Gastrocnemius medialis (tissue), 4 donors: Measurements from ENCODE around the gene FOXO3B. TPM values are rescaled to one million over a fixed set of nuclear protein-coding genes. Genes with fewer than 3 reads are reported as not detected.
A peak's percentile ranks its signal among the peaks of the same experiment; 100 is the strongest.
"Not testable (repeated sequence)": the region's sequence is repeated elsewhere in the genome, so short reads cannot be mapped to it uniquely, and the experiment has no call there.

Source experiments
- ATAC-seq, 2 donors: fragments of 150-250 bp; one replicate each; pipeline ENCODE4 v1.9.1; 2016
- DNase-seq, 2 donors: peaks; one replicate each; pipeline ENCODE4 v3.0.0-alpha.2; 2019
- H3K27ac ChIP-seq, 4 donors: fragments of 200-600 bp; sonication (generic); 1 replicate in 1 of 4; 2 replicates in 3 of 4; pipeline ENCODE4 v1.5.1; 2016 to 2018; ENCODE audit warnings: mild to moderate bottlenecking in 2 of 4, moderate library complexity in 1 of 4
- H3K27me3 ChIP-seq, 3 donors: fragments of 200-600 bp; sonication (generic) in 2 of 3; 1 replicate in 1 of 3; 2 replicates in 2 of 3; pipeline versions ENCODE4 v1.5.1 to v1.6.0; 2016 to 2019; ENCODE audit warnings: mild to moderate bottlenecking in 1 of 3, moderate library complexity in 1 of 3
- H3K36me3 ChIP-seq, 2 donors: fragments of 200-600 bp; sonication (generic) in 1 of 2; one replicate each; pipeline ENCODE4 v1.5.1; 2017 to 2018
- H3K4me1 ChIP-seq, 2 donors: fragments of 200-600 bp; sonication (generic) in 1 of 2; one replicate each; pipeline ENCODE4 v1.5.1; 2016 to 2017; ENCODE audit warnings: mild to moderate bottlenecking in 2 of 2
- H3K4me3 ChIP-seq, 4 donors: fragments of 200-600 bp; sonication (generic) in 3 of 4; 1 replicate in 1 of 4; 2 replicates in 3 of 4; pipeline ENCODE4 v1.5.1; 2016 to 2019; ENCODE audit warnings: mild to moderate bottlenecking in 2 of 4
- H3K9me3 ChIP-seq, 3 donors: fragments of 200-600 bp; sonication (generic) in 2 of 3; 1 replicate in 1 of 3; 2 replicates in 2 of 3; pipeline ENCODE4 v1.5.1; 2016 to 2019
- in situ Hi-C, 4 donors: fragments of 200-750 bp; cut with MboI; loops; one replicate each; pipeline versions ENCODE4 v1.15.0 to v1.8.0; 2017; ENCODE audit warnings: low sequenced_read_pairs in 4 of 4
- intact Hi-C: fragments of 100-400 bp; cut with DNase I; formaldehyde crosslinking; loops from one replicate; pipeline ENCODE4 v1.15.1; 2023; ENCODE audit warnings: low total_unique reads
- total RNA-seq, 4 donors: library from RNA; depleted of rRNA; stranded (reverse); fragments of >200 nt; gene quantifications; one replicate each; pipeline versions ENCODE4 v1.1.0 to v1.2.3, GENCODE V29; 2016

FOXO3B gene
- total RNA-seq, 4 donors from 2014 or later: 2.3 to 10.7 (median 4.8) TPM

DNA sequence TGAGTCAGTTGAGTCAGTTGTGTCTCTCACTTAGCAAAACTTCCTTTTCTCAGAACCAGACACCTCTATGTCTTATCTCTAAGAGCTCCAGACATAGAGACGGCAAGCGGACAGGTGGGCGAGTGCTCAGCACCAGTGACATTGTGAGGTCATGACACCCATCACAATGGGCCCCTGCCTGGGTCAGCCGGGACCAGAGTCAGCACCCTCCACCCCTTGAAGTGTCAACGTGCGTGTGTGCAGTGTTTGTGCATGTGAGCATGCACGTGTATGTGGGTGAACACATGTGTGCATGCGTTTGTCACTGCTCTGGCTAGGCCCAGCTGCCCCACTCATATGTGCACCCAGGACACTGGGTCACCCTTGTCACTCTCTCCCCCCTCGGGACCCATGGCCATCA lies 37.8 kb downstream of the FOXO3B start, which contains the start of gene TBC1D28:
TBC1D28 (minus strand) TSS at position 101 of the 400 bp plus-strand sequence. CDS start 3,039 bp downstream, outside the sequence.
- H3K27ac ChIP-seq, H3K9me3 ChIP-seq, DNase-seq, intact Hi-C loops, H3K4me3 ChIP-seq, H3K4me1 ChIP-seq, H3K27me3 ChIP-seq, ATAC-seq, in situ Hi-C loops, H3K36me3 ChIP-seq: not testable (repeated sequence)

DNA sequence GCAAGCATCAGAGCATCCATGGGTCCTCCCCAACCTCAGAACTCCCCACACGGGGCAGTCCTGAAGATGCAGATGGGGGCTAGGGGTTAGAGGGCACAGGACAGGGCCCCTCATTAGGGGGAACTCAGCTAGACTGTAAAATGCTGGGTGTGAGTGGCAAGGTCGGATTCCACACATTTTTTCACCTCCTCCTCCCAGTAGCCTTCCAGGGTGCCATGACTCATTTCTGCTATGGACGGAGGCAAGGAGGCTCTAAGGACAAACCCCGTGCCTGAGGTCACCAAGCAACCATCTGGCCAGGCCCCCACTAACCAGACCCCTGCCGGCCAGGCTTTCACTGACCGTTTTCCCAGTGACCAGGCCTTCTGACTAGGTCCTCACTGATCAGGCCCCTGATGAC lies 39.0 kb downstream of the FOXO3B start:
- H3K27ac ChIP-seq, DNase-seq, H3K4me3 ChIP-seq, H3K27me3 ChIP-seq, ATAC-seq, intact Hi-C loops, H3K9me3 ChIP-seq, H3K36me3 ChIP-seq, in situ Hi-C loops, H3K4me1 ChIP-seq: not testable (repeated sequence)

DNA sequence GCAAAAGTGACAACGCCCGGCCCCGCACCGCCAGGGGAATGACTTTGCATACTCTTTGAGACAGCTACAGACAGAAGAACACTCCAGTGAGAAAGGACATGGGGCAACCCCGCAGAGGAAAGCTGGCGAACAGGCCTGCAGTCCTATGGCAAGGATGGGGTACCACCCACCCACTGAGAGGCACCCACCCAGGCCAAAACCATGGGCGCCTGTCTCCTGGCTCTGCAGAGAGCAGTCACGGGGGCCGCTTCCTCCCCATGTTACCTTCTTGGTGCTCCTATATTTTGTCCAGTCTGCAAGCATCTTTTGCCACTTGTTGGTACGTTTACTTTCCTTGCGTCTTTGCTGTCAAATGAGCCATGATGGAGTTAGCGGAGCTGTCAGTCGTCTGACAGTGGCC lies 43.8 kb downstream of the FOXO3B start:
- H3K36me3 ChIP-seq, H3K4me1 ChIP-seq, intact Hi-C loops, ATAC-seq, in situ Hi-C loops, H3K27ac ChIP-seq, DNase-seq, H3K4me3 ChIP-seq, H3K9me3 ChIP-seq: not testable (repeated sequence)
- peaks cover 11 to 16% (median 15%) of the 10 kb centered on the region in 3 donors for H3K27me3 ChIP-seq

DNA sequence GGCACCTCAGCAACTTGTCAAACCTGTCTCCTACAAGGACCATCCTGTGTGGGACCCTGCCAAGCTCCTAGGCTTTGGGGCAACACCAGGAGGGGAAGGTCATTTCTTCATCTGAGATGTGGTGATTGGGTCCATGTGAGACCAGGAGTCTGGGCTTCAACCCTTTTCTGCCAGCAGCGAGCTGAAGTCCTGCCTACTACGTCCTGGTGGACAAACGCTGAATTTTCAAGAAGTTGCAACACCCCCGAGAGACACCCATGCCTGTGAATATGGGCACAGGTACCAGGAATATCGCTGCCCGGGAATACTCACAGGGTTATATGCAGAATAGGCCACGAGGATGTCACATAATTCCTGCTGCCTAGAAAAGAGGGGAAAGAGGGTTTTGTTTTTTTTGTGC lies 45.9 kb downstream of the FOXO3B start:
- H3K9me3 ChIP-seq, intact Hi-C loops, H3K4me3 ChIP-seq, DNase-seq, H3K4me1 ChIP-seq, in situ Hi-C loops, H3K36me3 ChIP-seq, H3K27ac ChIP-seq, ATAC-seq: not testable (repeated sequence)
- peaks cover 11 to 24% (median 16%) of the 10 kb centered on the region in 3 donors for H3K27me3 ChIP-seq

DNA sequence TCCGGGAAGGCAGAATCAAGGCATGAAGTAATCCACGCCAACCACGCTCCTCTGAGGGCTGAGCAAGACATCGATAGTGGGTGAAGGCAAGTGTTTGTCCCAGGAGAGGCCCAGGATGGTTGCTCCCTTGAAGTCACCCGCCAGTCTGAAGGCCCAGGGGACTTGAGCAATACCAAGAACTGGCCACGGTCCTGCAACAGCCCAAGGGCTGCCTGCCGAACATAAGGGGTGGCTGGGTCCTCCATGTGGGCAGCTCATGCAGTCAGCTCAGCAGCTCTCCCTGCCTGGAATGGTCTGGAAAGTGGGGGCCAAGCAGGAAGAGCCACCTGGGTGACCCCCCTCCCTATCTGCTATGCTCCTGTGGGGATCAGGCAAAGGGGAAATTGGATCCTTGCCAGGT lies 46.3 kb downstream of the FOXO3B start:
- H3K4me1 ChIP-seq, H3K9me3 ChIP-seq, H3K27ac ChIP-seq, intact Hi-C loops, H3K4me3 ChIP-seq, DNase-seq, H3K36me3 ChIP-seq, ATAC-seq, in situ Hi-C loops: not testable (repeated sequence)
- H3K27me3 ChIP-seq: peaks cover 11 to 24% (median 16%) of the 10 kb centered on the region in 3 donors

DNA sequence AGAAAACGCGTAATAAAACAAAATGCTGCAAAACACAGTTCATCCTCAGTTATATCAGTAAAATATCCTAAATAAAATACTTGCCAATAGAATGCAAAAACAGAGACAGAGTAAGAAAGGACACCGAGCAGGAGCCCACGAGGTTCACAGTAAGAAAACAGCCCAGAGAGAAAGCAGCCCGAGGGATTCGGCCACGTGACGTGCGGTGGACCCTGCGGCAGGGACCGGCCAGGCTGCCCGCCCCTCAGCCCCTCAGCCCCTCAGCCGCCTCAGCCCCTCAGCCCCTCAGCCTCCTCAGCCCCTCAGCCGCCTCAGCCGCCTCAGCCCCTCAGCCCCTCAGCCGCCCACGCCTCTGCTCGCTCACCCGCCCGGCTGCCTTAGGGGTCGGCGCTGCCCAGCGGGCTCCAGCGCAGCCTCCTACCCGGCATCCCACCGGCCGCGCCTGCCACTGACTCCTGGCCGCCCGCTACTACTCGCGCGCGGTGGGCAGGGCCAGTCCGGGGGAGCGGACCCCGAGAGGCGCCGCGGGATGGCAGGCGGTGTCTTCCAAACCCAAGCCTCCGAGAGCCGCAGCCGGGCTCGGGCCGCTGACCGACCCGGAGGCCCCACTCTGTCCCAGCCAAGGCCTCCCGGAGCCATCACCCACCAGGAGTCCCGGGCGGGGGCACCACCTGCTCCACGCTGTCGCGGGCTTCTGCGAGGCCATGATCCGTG lies 47.4 kb downstream of the FOXO3B start:
- Histone ChIP-seq H3K27me3 (peaks cover 11 to 24% (median 16%) of the 10 kb centered on the region in 3 donors), H3K4me3 (peak overlapping the region; percentile 2 to 41 (median 24))
- H3K9me3 ChIP-seq, ATAC-seq, H3K4me1 ChIP-seq, DNase-seq, H3K27ac ChIP-seq, intact Hi-C loops, H3K36me3 ChIP-seq, in situ Hi-C loops: not testable (repeated sequence)

Other genes starting within 250 kb of the FOXO3B start
- under 1 TPM in 1 of 4 donors, not detected in 3; 0.22 TPM for gene LGALS9C, start 205.5 kb downstream of the FOXO3B start, total RNA-seq
- not detected for gene TBC1D28, start 37.9 kb downstream of the FOXO3B start, total RNA-seq
- gene FBXW10, start 61.7 kb upstream of the FOXO3B start, total RNA-seq: under 1 TPM; 0.09 to 0.56 (median 0.41) TPM
- 10 to 100 TPM; 12.9 to 22.0 (median 19.0) TPM for gene TVP23B, start 98.9 kb upstream of the FOXO3B start, total RNA-seq
- 10 to 100 TPM in 2 of 4 donors, 1 to 10 TPM in 2; 7.9 to 15.8 (median 10.3) TPM for gene PRPSAP2, start 175.8 kb upstream of the FOXO3B start, total RNA-seq